Measurements from ENCODE around the gene MRPS34. TPM values are rescaled to one million over a fixed set of nuclear protein-coding genes. Genes with fewer than 3 reads are reported as not detected.

MRPS34 gene
- total RNA-seq, 2 donors from 2014 or later = 51.4 to 99.6 TPM

GRCh38 chr16:1780677-1781072 lies 7.7 kb upstream of the MRPS34 start:
- Histone ChIP-seq H3K36me3 (replicated peaks in 1 of 2; ENCODE audit: insufficient read depth in 1 of 2, low read depth in 2 of 2) (peaks cover 8 to 9% of the 10 kb centered on the region in 2 donors), H3K4me3 (no peak overlapping the region), H3K9me3 (no peaks in the 10 kb centered on the region), H3K4me1 (peaks cover 52% of the 10 kb centered on the region), H3K27me3 (no peaks in the 10 kb centered on the region), H3K27ac (peak overlapping the region in 1 of 4 donors; percentile 94)
- 61 to 62% methylated on average over 5 to 6 of the region's 6 CpGs for WGBS, 2 donors
- TF ChIP-seq POLR2A (IDR thresholded peaks at IDR 0.05) = no peak
- TF ChIP-seq, protein P1, sequence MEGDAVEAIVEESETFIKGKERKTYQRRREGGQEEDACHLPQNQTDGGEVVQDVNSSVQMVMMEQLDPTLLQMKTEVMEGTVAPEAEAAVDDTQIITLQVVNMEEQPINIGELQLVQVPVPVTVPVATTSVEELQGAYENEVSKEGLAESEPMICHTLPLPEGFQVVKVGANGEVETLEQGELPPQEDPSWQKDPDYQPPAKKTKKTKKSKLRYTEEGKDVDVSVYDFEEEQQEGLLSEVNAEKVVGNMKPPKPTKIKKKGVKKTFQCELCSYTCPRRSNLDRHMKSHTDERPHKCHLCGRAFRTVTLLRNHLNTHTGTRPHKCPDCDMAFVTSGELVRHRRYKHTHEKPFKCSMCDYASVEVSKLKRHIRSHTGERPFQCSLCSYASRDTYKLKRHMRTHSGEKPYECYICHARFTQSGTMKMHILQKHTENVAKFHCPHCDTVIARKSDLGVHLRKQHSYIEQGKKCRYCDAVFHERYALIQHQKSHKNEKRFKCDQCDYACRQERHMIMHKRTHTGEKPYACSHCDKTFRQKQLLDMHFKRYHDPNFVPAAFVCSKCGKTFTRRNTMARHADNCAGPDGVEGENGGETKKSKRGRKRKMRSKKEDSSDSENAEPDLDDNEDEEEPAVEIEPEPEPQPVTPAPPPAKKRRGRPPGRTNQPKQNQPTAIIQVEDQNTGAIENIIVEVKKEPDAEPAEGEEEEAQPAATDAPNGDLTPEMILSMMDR (IDR thresholded peaks at IDR 0.05) = no peak
- intact Hi-C loops (cut with DNase I) = no loop called here
- DNase-seq (peak in 1 of 4 donors; percentile 8), ATAC-seq (no peak)

DNA sequence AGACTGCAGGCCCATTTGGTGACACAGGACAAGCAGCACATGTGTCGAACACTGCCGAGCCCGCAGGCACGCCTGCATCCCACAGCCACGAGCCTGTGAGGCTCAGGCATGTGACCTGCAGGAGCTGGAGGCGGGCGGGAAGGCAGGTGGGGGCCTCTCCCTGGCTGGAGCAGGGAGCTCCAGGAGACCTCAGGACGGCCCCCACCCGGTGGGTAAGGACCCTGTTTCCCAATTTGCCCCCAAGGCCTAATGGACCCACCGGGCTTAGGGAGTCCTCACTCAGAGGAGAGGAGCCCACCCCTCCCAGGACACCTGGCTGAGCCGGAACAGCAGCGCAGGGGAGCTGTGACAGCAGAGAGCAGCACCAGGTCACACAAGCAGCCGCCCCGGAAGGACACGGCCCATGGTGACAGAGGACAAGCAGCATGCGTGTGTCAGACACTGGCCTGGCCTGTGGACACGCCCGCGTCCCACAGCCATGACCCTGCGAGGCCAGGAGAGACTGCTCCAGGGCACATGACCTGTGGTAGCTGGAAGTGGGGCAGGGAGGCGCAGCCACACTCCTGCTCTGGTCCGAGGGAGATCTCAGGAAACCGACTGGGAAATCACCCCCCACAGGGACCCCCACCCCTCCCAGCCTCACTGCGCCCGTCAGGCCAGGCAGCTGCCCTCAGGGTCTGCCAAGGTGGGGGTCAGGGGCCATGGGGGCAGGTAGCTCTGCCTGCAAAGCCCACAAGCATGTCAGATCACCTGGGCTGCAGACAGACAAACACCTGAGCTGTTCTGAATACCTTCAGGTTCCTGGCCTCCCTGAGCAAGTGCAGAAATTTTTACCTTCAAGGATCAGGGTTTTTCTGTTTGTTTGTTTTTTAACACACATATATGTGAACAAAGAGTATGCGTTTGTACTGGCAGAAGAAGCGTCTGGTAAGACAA lies 7.1 kb upstream of the MRPS34 start:
- peak in 1 of 4 donors; percentile 14 for DNase-seq
- H3K4me3 ChIP-seq = no peak overlapping the region
- no peaks in the 10 kb centered on the region for H3K9me3 ChIP-seq
- peaks cover 49% of the 10 kb centered on the region for H3K4me1 ChIP-seq
- peaks cover 8 to 9% of the 10 kb centered on the region in 2 donors for H3K36me3 ChIP-seq (replicated peaks in 1 of 2; ENCODE audit: insufficient read depth in 1 of 2, low read depth in 2 of 2)
- H3K27ac ChIP-seq = peak overlapping the region in 2 of 4 donors; percentile 10 to 94
- WGBS, 2 donors = 75 to 77% methylated on average over 3 to 27 of the region's 27 CpGs
- intact Hi-C loops (cut with DNase I) = no loop called here
- no peak for ATAC-seq
- H3K27me3 ChIP-seq = no peaks in the 10 kb centered on the region
- TF ChIP-seq, protein P1 (IDR thresholded peaks at IDR 0.05) = no peak
- TF ChIP-seq POLR2A (IDR thresholded peaks at IDR 0.05) = peak in 2 of 3 donors; percentile 13 to 14

DNA sequence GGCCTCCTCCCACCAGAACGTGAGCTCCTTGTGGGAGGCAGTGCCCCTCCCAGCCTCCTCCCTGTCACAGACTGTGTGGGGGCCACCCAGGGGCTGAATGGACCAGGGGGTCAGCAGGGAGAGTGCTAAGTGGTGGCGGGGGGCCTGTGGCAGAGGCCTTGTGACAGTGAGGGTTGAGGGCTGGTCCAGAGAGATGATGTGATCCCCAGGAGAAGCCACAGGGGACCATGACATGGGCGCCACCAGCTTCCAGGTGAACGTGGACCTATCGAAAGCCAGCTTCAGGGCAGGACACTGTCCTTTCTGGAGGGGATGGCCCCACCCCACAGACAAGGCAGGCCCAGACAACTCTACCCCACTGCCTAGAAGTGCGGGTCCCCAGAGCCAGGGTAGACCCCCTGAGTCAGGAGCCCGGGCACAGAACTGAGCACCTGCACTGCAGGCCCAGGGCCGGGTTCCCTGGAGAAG lies 6.3 kb upstream of the MRPS34 start:
- H3K4me1 ChIP-seq = peaks cover 49% of the 10 kb centered on the region
- H3K9me3 ChIP-seq = no peaks in the 10 kb centered on the region
- intact Hi-C loops (cut with DNase I) = no loop called here
- H3K27me3 ChIP-seq = no peaks in the 10 kb centered on the region
- H3K27ac ChIP-seq = peak overlapping the region in 1 of 4 donors; percentile 3
- DNase-seq (peak in 1 of 4 donors; percentile 7), ATAC-seq (no peak)
- WGBS, 2 donors = 80% methylated on average over 6 to 8 of the region's 8 CpGs
- H3K36me3 ChIP-seq (replicated peaks in 1 of 2; ENCODE audit: insufficient read depth in 1 of 2, low read depth in 2 of 2) = peaks cover 8 to 9% of the 10 kb centered on the region in 2 donors
- H3K4me3 ChIP-seq = no peak overlapping the region
- no peak for TF ChIP-seq POLR2A (IDR thresholded peaks at IDR 0.05)
- TF ChIP-seq, protein P1 (IDR thresholded peaks at IDR 0.05) = no peak

- DNase-seq = no peak
- H3K4me3 ChIP-seq = no peak overlapping the region
- 80 to 86% methylated on average over 16 to 30 of the region's 34 CpGs for WGBS, 2 donors
- H3K4me1 ChIP-seq = peaks cover 49% of the 10 kb centered on the region
- no peak for ATAC-seq
- TF ChIP-seq POLR2A (IDR thresholded peaks at IDR 0.05) = no peak
- TF ChIP-seq, protein P1 (IDR thresholded peaks at IDR 0.05) = no peak
- peak overlapping the region in 1 of 4 donors; percentile 3 for H3K27ac ChIP-seq
- peaks cover 8 to 9% of the 10 kb centered on the region in 2 donors for H3K36me3 ChIP-seq (replicated peaks in 1 of 2; ENCODE audit: insufficient read depth in 1 of 2, low read depth in 2 of 2)
- H3K27me3 ChIP-seq = no peaks in the 10 kb centered on the region
- H3K9me3 ChIP-seq = no peaks in the 10 kb centered on the region
- intact Hi-C loops (cut with DNase I) = no loop called here
These were observed 5.6 kb upstream of the MRPS34 start for GRCh38 chr16:1778200-1779179.

Measured in body of pancreas (tissue), 4 donors.